NB4 (cell line): Measurements from ENCODE around the gene SLC12A4.
A peak's percentile ranks its signal among the peaks of the same experiment; 100 is the strongest.
"Not testable (repeated sequence)": the region's sequence is repeated elsewhere in the genome, so short reads cannot be mapped to it uniquely, and the experiment has no call there.

Experiments used
- DNase-seq: peaks from one replicate; pipeline ENCODE4 v3.0.0; 2010; ENCODE audit warnings: low read depth
- H3K4me3 ChIP-seq: one replicate; pipeline ENCODE4 v1.5.1; 2011; ENCODE audit warnings: mild to moderate bottlenecking, low read depth, low read length, moderate library complexity
- MYC ChIP-seq: IDR thresholded peaks from 2 replicates; pipeline ENCODE4 v1.6.1; 2011; ENCODE audit warnings: low read depth, low read length
- POLR2A ChIP-seq: IDR thresholded peaks from 2 replicates; pipeline ENCODE4 v1.6.1; 2011; ENCODE audit warnings: mild to moderate bottlenecking; ENCODE audit not compliant: insufficient read length; ENCODE audit errors: extremely low read depth
- TF ChIP-seq, protein P1 (sequence below): IDR thresholded peaks from one replicate; pipeline ENCODE4 v1.5.1; 2012; ENCODE audit warnings: low read depth, low read length
- TF ChIP-seq, protein P2 (sequence below): IDR thresholded peaks from 2 replicates; pipeline ENCODE4 v1.6.1; 2011; ENCODE audit warnings: low read depth, low read length

SLC12A4 gene

DNA sequence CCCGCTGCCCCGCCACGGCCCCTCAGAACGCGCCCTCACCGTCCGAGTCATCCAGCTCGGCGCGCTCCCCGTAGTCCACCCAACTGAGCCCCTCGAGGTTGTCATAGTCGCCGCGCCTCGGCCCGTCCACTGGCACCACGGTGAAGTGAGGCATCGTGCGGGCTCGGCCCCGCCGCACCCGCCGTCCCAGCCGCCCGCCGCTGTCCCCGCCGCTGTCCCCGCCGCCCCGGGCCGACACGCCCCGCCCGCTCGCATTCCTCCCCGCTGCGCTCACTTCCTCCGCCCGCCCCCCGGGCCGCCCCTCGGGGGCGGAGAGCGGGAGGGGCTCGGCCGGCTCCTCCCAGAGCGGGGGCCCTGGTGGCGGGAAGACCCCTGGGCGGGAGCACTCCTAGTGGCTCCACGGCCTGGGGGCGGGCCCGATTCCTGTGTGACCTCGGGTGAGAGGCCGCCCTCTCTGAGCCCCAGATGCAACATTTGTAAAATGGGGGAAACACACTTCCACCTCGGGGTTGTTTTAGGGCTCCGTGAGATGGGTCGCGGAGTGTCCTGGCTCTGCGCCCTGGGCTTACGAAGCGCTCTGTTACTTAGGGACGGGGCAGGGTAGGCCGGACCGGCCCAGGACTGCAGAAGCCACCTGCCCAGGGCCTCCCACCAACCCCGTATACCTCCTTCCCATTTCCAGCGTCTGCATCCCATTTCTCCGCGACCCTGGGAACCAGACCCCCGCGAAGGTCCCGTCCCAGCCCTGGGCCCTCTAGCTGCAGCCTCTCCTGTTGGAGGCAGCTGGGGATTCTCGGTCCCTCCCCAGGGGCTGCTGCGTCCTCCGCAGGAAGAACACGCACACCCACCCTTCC is at the start of gene SLC12A4:
Gene SLC12A4, minus strand, starts transcription at position 238 of the 854 bp plus-strand sequence. Its CDS starts 84 bp downstream, at position 154.
- H3K4me3 ChIP-seq: peak within 1 kb of the TSS; percentile 64
- peak; percentile 21 for TF ChIP-seq POLR2A
- TF ChIP-seq, protein P1, sequence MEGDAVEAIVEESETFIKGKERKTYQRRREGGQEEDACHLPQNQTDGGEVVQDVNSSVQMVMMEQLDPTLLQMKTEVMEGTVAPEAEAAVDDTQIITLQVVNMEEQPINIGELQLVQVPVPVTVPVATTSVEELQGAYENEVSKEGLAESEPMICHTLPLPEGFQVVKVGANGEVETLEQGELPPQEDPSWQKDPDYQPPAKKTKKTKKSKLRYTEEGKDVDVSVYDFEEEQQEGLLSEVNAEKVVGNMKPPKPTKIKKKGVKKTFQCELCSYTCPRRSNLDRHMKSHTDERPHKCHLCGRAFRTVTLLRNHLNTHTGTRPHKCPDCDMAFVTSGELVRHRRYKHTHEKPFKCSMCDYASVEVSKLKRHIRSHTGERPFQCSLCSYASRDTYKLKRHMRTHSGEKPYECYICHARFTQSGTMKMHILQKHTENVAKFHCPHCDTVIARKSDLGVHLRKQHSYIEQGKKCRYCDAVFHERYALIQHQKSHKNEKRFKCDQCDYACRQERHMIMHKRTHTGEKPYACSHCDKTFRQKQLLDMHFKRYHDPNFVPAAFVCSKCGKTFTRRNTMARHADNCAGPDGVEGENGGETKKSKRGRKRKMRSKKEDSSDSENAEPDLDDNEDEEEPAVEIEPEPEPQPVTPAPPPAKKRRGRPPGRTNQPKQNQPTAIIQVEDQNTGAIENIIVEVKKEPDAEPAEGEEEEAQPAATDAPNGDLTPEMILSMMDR: no peak
- peak; percentile 89 for DNase-seq

DNA sequence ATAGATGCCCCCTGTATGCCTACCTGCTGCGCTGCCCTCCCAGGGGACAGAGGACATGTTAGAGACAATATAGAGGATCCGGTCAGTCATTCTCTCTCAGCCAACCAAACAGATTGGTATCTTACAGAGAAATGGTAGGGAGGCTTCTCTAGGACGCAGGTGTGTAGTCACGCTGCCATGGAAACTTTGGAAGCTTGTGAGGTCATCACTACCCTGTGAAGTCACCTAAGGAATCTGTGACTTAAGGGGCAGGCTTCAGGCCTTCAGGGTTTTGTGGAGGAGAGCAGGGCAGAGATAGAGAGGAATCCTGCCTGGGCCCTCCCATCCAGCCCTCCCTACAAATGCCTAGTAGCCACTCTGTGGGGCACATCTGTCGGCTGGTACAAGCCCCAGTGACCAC is 47.2 kb upstream of the SLC12A4 start, which contains the start of gene DPEP2NB:
Gene DPEP2NB, minus strand, starts transcription at position 231 of the 400 bp plus-strand sequence. Its CDS starts 141 bp downstream, at position 90.
- TF ChIP-seq, protein P2, sequence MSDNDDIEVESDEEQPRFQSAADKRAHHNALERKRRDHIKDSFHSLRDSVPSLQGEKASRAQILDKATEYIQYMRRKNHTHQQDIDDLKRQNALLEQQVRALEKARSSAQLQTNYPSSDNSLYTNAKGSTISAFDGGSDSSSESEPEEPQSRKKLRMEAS: no peak
- TF ChIP-seq, protein P1: no peak
- TF ChIP-seq MYC (no peak), POLR2A (no peak)
- no peak within 1 kb of the TSS for H3K4me3 ChIP-seq

DNA sequence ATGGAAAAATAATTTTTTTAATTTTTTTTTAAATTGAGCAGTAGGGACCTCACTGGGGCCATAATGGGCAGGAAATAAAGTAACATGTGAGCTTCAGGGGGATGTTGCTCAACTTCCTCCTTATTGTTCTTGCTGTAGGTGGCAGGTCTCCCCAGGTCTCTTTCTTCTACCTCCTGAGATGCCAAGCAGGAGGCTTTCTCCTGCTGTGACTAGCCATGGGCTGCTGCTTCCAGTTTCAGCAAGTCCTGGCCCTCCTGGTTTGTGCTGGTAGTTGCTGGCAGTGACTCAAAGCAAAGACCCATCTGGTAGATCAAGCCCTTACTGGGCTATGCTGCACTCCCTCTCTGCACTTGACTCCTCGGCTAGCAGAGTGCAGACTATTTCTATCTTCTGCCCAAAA is 45.0 kb upstream of the SLC12A4 start:
- TF ChIP-seq, protein P1: no peak
- TF ChIP-seq, protein P2: peak; percentile 54
- no peak for TF ChIP-seq POLR2A
- TF ChIP-seq MYC: peak; percentile 79
- peak; percentile 84 for DNase-seq
- H3K4me3 ChIP-seq: no peak overlapping the region

More for the DNA sequence above, 47.2 kb upstream of the SLC12A4 start, which contains the start of gene DPEP2NB:
- no peak for DNase-seq

DNA sequence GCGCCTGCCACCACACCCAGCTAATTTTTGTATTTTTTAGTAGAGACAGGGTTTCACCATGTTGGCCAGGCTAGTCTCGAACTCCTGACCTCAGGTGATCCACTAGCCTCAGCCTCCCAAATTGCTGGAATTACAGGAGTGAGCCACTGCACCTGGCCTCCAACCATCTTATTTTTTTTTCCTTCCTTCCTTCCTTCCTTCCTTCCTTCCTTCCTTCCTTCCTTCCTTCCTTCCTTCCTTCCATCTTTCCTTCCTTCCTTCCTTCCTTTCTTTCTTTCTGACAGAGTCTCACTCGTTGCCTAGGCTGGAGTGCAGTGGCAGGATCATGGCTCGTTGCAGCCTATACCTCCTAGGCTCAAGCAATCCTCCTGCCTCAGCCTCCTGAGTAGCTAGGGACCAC is 41.4 kb upstream of the SLC12A4 start:
- not testable (repeated sequence) for DNase-seq, H3K4me3 ChIP-seq

DNA sequence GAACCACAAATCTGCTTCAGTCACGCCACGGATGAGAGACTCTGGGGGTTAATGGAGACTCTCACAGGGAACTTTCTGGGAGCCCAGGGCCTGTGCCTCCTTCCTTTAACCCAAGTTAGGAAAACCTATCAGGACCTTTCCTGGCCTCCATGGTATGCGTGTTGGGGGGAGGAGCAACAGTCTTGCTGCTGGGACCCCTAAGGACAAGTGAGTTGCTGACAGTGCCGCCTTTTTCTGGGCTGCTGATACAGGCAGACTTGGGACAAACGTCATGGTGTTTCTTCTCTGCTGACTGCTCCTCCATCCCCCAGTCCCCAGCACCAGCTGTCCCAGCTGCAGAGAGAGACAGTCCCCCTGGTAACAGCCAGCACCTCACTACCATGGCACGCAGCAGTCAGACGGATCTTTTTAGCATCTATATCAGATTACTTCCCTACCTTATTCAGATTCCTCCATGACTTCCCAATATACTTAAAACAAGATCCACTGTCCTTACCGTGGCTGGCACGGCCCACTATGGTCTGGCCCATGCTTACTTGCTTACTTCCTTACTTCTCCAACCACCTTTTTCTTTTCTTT is 40.8 kb upstream of the SLC12A4 start:
- TF ChIP-seq, protein P1: no peak
- TF ChIP-seq, protein P2: no peak
- TF ChIP-seq POLR2A (no peak), MYC (no peak)
- H3K4me3 ChIP-seq: no peak overlapping the region
- no peak for DNase-seq

DNA sequence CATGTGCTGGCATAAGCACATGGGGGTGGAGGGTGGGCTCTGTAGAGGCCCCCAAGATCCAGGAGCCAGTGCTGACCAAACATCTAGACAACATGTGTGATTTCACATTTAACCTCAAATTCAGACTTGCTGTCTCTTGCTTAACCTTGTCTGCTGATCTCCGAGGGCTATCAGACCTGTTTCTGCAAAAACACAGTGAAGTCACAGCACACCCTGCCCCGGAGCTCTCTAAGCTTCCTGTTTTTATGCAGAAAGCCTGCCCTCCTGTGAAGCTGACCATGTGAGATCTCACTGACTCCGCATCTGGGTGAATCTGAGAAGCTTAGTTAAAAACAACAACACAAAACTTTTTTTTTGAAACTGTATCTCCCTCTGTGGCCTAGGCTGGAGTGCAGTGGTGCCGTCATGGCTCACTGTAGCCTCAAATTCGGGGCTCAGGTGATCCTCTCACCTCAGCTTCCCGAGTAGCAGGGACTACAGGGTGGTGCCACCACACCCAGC is 37.4 kb upstream of the SLC12A4 start:
- H3K4me3 ChIP-seq: no peak overlapping the region
- TF ChIP-seq, protein P2: peak; percentile 77
- TF ChIP-seq, protein P1: no peak
- peak; percentile 67; the same call in 1 of the 2 replicates for TF ChIP-seq MYC
- DNase-seq: peak; percentile 94
